PC-9 (cell line): ENCODE results near the gene NDUFS8.

Source experiments
- EZH2 ChIP-seq: fragments of 200-600 bp; sonication (generic); IDR thresholded peaks from 2 replicates; pipeline ENCODE4 v1.8.0; 2017; ENCODE audit warnings: antibody characterized with exemption, low read depth
- TF ChIP-seq, protein P1 (sequence below): fragments of 200-600 bp; sonication (generic); conservative IDR thresholded peaks from 2 replicates; pipeline ENCODE4 v1.6.1; 2017; ENCODE audit warnings: mixed run types, antibody characterized with exemption, mild to moderate bottlenecking, moderate library complexity

DNA sequence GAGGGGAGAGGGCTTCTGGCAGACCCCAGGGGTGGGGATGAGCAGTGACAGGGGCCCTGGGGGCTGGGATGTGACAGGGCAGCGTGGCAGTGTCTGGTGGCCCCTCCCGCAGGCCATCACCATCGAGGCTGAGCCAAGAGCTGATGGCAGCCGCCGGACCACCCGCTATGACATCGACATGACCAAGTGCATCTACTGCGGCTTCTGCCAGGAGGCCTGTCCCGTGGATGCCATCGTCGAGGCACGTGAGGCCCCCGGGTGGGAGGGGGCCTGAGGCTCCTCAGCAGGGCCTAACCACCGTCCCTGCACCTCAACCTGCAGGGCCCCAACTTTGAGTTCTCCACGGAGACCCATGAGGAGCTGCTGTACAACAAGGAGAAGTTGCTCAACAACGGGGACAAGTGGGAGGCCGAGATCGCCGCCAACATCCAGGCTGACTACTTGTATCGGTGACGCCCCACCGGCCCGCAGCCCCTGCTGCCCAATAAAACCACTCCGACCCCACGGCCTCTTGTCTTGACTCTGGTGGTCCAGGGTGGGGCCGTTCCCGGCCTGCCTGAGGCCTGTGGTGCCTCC is 5.7 kb downstream of the NDUFS8 start:
- TF ChIP-seq, protein P1, sequence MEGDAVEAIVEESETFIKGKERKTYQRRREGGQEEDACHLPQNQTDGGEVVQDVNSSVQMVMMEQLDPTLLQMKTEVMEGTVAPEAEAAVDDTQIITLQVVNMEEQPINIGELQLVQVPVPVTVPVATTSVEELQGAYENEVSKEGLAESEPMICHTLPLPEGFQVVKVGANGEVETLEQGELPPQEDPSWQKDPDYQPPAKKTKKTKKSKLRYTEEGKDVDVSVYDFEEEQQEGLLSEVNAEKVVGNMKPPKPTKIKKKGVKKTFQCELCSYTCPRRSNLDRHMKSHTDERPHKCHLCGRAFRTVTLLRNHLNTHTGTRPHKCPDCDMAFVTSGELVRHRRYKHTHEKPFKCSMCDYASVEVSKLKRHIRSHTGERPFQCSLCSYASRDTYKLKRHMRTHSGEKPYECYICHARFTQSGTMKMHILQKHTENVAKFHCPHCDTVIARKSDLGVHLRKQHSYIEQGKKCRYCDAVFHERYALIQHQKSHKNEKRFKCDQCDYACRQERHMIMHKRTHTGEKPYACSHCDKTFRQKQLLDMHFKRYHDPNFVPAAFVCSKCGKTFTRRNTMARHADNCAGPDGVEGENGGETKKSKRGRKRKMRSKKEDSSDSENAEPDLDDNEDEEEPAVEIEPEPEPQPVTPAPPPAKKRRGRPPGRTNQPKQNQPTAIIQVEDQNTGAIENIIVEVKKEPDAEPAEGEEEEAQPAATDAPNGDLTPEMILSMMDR, result no peak
- no peak for TF ChIP-seq EZH2
